K562 (cell line): ENCODE data around the gene RGPD8. TPM values are rescaled to one million over a fixed set of nuclear protein-coding genes. Genes with fewer than 3 reads are reported as not detected.
A peak's percentile ranks its signal among the peaks of the same experiment; 100 is the strongest.

Experiments used
- ESRRB ChIP-seq: fragments of 250-450 bp; sonication (Bioruptor Pico); IDR thresholded peaks from 2 replicates; pipeline ENCODE4 v1.5.0; 2020; ENCODE audit warnings: mild to moderate bottlenecking, moderate library complexity, borderline replicate concordance
- FOS ChIP-seq: IDR thresholded peaks from 3 replicates; pipeline ENCODE4 v1.6.1; 2011; ENCODE audit not compliant: insufficient read length; ENCODE audit errors: extremely low read depth
- FOXK1 ChIP-seq: sonication (generic); formaldehyde crosslinking; IDR thresholded peaks from 2 replicates; pipeline ENCODE4 v1.8.0; 2022; ENCODE audit warnings: missing genetic modification reagents, mild to moderate bottlenecking, borderline replicate concordance
- IRF2 ChIP-seq: sonication (generic); formaldehyde crosslinking; IDR thresholded peaks from 2 replicates; pipeline ENCODE4 v1.8.1; 2022; ENCODE audit warnings: mild to moderate bottlenecking, missing genetic modification reagents
- LARP7 ChIP-seq: fragments of 450-650 bp; IDR thresholded peaks from 2 replicates; pipeline ENCODE4 v1.6.1; 2016
- NFATC3 ChIP-seq: fragments of 450-650 bp; IDR thresholded peaks from 2 replicates; pipeline ENCODE4 v1.6.1; 2017; ENCODE audit warnings: mild to moderate bottlenecking
- NR2C2 ChIP-seq, 2 experiments: fragments of 200-800 bp in 1 of 2; sonication (Bioruptor generic) in 1 of 2; sonication (generic) in 1 of 2; formaldehyde crosslinking in 1 of 2; IDR thresholded peaks; 2 replicates each; pipeline versions ENCODE4 v1.6.1 to v1.8.0; 2016 to 2022; ENCODE audit warnings: mild to moderate bottlenecking in 1 of 2, missing compliant biosample characterization in 1 of 2, missing genetic modification characterization in 1 of 2, missing genetic modification reagents in 1 of 2
- PTBP1 ChIP-seq: fragments of 200-400 bp; formaldehyde crosslinking; IDR thresholded peaks from 2 replicates; pipeline ENCODE4 v1.6.1; 2017; ENCODE audit warnings: low read depth, low read length
- SMAD1 ChIP-seq: fragments of 150-350 bp; IDR thresholded peaks from 2 replicates; pipeline ENCODE4 v1.6.1; 2014; ENCODE audit warnings: low read length, low read depth; ENCODE audit not compliant: partially characterized antibody
- XRCC5 ChIP-seq: fragments of 200-400 bp; formaldehyde crosslinking; IDR thresholded peaks from 2 replicates; pipeline ENCODE4 v1.6.1; 2017; ENCODE audit warnings: low read depth, mild to moderate bottlenecking, low read length
- ZBTB7A ChIP-seq: IDR thresholded peaks from 2 replicates; pipeline ENCODE4 v1.6.1; 2011; ENCODE audit warnings: low read depth, mild to moderate bottlenecking, low read length, moderate library complexity, borderline replicate concordance; ENCODE audit not compliant: control insufficient read depth
- ZNF143 ChIP-seq: sonication (generic); formaldehyde crosslinking; IDR thresholded peaks from 2 replicates; pipeline ENCODE4 v1.9.0; 2022; ENCODE audit warnings: mild to moderate bottlenecking, missing genetic modification reagents
- ZNF174 ChIP-seq: fragments of 250-450 bp; sonication (Bioruptor Pico); IDR thresholded peaks from 2 replicates; pipeline ENCODE4 v1.4.0; 2020; ENCODE audit warnings: mild to moderate bottlenecking
- ZNF695 ChIP-seq: fragments of 450-650 bp; formaldehyde crosslinking; IDR thresholded peaks from 2 replicates; pipeline ENCODE4 v1.4.0; 2020; ENCODE audit warnings: mild to moderate bottlenecking, moderate library complexity
- polyA plus RNA-seq, 8 experiments: library from polyadenylated mRNA; depleted of rRNA in 4 of 8; stranded (reverse) in 5 of 8; unstranded in 3 of 8; fragments of >200 nt; fragmentation: Nextera tagmentation in 2 of 8; fragmentation: Illumina TruSeq in 1 of 8; extraction: Ambion mirVana in 2 of 8; extraction: Trizol in 1 of 8; gene quantifications; 2 replicates each; pipeline versions ENCODE4 v1.2.1 to v1.2.3, GENCODE V29; 2011 to 2014; ENCODE audit warnings: inconsistent platforms in 1 of 8, missing spikeins in 1 of 8
- total RNA-seq, 7 experiments: library from RNA; depleted of rRNA in 6 of 7; stranded (reverse); fragments of >200 nt in 6 of 7; fragmentation: Illumina TruSeq in 2 of 7; extraction: Trizol in 2 of 7; gene quantifications; 2 replicates each; pipeline versions ENCODE4 v1.2.1 to v1.2.3, GENCODE V29; 2011 to 2021; ENCODE audit warnings: low replicate concordance in 1 of 7
- TF ChIP-seq, protein P1 (sequence below), 2 experiments: IDR thresholded peaks in 1 of 2; conservative IDR thresholded peaks in 1 of 2; 2 replicates each; pipeline ENCODE4 v1.6.1; 2016; ENCODE audit warnings: low read depth in 2 of 2, mild to moderate bottlenecking in 1 of 2, missing compliant biosample characterization in 1 of 2, missing genetic modification characterization in 1 of 2, moderate library complexity in 1 of 2
- TF ChIP-seq, protein P2 (sequence below): fragments of 450-650 bp; IDR thresholded peaks from 2 replicates; pipeline ENCODE4 v1.6.1; 2016; ENCODE audit warnings: mild to moderate bottlenecking
- TF ChIP-seq, protein P3 (sequence below): fragments of 450-650 bp; IDR thresholded peaks from 2 replicates; pipeline ENCODE4 v1.6.1; 2016; ENCODE audit warnings: missing biosample characterization, missing genetic modification characterization
- TF ChIP-seq, protein P4 (sequence below), 3 experiments: IDR thresholded peaks in 2 of 3; conservative IDR thresholded peaks in 1 of 3; 2 replicates each; pipeline ENCODE4 v1.5.1; 2011 to 2012; ENCODE audit warnings: low read length in 3 of 3, mild to moderate bottlenecking in 3 of 3, control low read depth in 2 of 3, improper control_type of control experiment in 1 of 3, inconsistent platforms in 1 of 3, low read depth in 1 of 3, mixed read lengths in 1 of 3, moderate library complexity in 1 of 3; ENCODE audit not compliant: insufficient read depth in 2 of 3
- TF ChIP-seq, protein P5 (sequence below): fragments of 450-650 bp; formaldehyde crosslinking; IDR thresholded peaks from 2 replicates; pipeline ENCODE4 v1.4.0; 2020; ENCODE audit warnings: mild to moderate bottlenecking, moderate library complexity

Gene RGPD8
- total and polyA plus RNA-seq, 9 of the 15 experiments (the other 6 are each of a cell fraction or from before 2014, with no cell fraction given), result 0.03 to 0.47 (median 0.12) TPM; not detected in 1

DNA sequence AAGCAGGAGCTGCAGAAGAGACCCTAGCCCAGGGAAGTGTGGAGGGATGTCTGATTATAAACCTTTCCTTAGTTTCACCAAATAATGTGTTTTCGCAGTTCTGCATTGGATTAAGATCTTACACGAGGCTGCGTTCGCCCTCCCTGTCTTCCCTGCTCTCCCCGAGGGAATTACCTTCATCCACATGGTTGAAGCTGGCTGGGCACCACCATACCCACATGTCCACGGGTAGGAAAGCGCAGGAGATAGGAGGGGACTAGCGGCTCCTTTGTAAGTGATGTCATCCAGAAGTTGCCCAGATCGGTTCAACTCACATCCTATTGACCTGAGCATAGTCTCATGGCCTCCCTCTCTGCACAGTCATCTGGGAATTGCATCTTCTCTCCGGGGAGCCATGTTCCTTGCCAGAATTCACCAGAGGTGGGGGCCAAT lies 49.6 kb upstream of the RGPD8 start (continued):
- TF ChIP-seq, protein P1, sequence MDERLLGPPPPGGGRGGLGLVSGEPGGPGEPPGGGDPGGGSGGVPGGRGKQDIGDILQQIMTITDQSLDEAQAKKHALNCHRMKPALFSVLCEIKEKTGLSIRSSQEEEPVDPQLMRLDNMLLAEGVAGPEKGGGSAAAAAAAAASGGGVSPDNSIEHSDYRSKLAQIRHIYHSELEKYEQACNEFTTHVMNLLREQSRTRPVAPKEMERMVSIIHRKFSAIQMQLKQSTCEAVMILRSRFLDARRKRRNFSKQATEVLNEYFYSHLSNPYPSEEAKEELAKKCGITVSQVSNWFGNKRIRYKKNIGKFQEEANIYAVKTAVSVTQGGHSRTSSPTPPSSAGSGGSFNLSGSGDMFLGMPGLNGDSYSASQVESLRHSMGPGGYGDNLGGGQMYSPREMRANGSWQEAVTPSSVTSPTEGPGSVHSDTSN (CRISPR knock-in tag; IDR thresholded peaks at IDR 0.05; ENCODE audit: low read depth), result no peak
- TF ChIP-seq, protein P1 (tag; conservative IDR thresholded peaks at IDR 0.05; ENCODE audit: low read depth), result no peak
- TF ChIP-seq NFATC3 (no peak), ZNF143 (CRISPR knock-in tag) (no peak), NR2C2 (CRISPR knock-in tag; IDR thresholded peaks at IDR 0.05) (peak; percentile 45; the same call in 1 of the 2 replicates), NR2C2 (tag; IDR thresholded peaks at IDR 0.05) (no peak), FOXK1 (no peak), PTBP1 (no peak), ZNF174 (no peak), ZNF695 (CRISPR knock-in tag) (no peak), XRCC5 (no peak), ESRRB (no peak), FOS (no peak), SMAD1 (no peak), LARP7 (no peak), IRF2 (CRISPR knock-in tag) (no peak), ZBTB7A (peak; percentile 18; the same call in 1 of the 2 replicates)
- TF ChIP-seq, protein P2, sequence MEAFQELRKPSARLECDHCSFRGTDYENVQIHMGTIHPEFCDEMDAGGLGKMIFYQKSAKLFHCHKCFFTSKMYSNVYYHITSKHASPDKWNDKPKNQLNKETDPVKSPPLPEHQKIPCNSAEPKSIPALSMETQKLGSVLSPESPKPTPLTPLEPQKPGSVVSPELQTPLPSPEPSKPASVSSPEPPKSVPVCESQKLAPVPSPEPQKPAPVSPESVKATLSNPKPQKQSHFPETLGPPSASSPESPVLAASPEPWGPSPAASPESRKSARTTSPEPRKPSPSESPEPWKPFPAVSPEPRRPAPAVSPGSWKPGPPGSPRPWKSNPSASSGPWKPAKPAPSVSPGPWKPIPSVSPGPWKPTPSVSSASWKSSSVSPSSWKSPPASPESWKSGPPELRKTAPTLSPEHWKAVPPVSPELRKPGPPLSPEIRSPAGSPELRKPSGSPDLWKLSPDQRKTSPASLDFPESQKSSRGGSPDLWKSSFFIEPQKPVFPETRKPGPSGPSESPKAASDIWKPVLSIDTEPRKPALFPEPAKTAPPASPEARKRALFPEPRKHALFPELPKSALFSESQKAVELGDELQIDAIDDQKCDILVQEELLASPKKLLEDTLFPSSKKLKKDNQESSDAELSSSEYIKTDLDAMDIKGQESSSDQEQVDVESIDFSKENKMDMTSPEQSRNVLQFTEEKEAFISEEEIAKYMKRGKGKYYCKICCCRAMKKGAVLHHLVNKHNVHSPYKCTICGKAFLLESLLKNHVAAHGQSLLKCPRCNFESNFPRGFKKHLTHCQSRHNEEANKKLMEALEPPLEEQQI, result no peak
- TF ChIP-seq, protein P3, sequence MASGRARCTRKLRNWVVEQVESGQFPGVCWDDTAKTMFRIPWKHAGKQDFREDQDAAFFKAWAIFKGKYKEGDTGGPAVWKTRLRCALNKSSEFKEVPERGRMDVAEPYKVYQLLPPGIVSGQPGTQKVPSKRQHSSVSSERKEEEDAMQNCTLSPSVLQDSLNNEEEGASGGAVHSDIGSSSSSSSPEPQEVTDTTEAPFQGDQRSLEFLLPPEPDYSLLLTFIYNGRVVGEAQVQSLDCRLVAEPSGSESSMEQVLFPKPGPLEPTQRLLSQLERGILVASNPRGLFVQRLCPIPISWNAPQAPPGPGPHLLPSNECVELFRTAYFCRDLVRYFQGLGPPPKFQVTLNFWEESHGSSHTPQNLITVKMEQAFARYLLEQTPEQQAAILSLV, result no peak
- TF ChIP-seq, protein P4, sequence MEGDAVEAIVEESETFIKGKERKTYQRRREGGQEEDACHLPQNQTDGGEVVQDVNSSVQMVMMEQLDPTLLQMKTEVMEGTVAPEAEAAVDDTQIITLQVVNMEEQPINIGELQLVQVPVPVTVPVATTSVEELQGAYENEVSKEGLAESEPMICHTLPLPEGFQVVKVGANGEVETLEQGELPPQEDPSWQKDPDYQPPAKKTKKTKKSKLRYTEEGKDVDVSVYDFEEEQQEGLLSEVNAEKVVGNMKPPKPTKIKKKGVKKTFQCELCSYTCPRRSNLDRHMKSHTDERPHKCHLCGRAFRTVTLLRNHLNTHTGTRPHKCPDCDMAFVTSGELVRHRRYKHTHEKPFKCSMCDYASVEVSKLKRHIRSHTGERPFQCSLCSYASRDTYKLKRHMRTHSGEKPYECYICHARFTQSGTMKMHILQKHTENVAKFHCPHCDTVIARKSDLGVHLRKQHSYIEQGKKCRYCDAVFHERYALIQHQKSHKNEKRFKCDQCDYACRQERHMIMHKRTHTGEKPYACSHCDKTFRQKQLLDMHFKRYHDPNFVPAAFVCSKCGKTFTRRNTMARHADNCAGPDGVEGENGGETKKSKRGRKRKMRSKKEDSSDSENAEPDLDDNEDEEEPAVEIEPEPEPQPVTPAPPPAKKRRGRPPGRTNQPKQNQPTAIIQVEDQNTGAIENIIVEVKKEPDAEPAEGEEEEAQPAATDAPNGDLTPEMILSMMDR (IDR thresholded peaks at IDR 0.05 in 2 of 3, conservative IDR thresholded peaks at IDR 0.05 in 1 of 3; ENCODE audit: insufficient read depth in 2 of 3, low read depth in 1 of 3, low read length in 3 of 3), result no peak
- TF ChIP-seq, protein P5, sequence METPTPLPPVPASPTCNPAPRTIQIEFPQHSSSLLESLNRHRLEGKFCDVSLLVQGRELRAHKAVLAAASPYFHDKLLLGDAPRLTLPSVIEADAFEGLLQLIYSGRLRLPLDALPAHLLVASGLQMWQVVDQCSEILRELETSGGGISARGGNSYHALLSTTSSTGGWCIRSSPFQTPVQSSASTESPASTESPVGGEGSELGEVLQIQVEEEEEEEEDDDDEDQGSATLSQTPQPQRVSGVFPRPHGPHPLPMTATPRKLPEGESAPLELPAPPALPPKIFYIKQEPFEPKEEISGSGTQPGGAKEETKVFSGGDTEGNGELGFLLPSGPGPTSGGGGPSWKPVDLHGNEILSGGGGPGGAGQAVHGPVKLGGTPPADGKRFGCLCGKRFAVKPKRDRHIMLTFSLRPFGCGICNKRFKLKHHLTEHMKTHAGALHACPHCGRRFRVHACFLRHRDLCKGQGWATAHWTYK (CRISPR knock-in tag), result peak; percentile 19; the same call in 1 of the 2 replicates
